Measurements from ENCODE around the gene AARS1. TPM values are rescaled to one million over a fixed set of nuclear protein-coding genes. Genes with fewer than 3 reads are reported as not detected.
"Not testable (repeated sequence)": the region's sequence is repeated elsewhere in the genome, so short reads cannot be mapped to it uniquely, and the experiment has no call there.

AARS1 gene
- 10 to 100 TPM; 54.0 to 56.8 TPM for total RNA-seq

GRCh38 chr16:70289229-70290094 is at the start of gene AARS1:
Gene AARS1 (minus strand): TSS chr16:70289506. CDS start chr16:70282763, 6,743 bp downstream.
- peak within 1 kb of the TSS; percentile 78 to 89 for H3K4me3 ChIP-seq
- no peaks in the 10 kb centered on the region for H3K9me3 ChIP-seq
- peaks cover 0 to 10% of the 10 kb centered on the region in 2 donors for H3K4me1 ChIP-seq
- peaks cover 5% of the 10 kb centered on the region for H3K36me3 ChIP-seq
- H3K27me3 ChIP-seq = no peaks in the 10 kb centered on the region
- no peak for TF ChIP-seq CTCF (IDR thresholded peaks at IDR 0.05)
- peak; percentile 99 for DNase-seq (ENCODE audit: low spot score)
- H3K27ac ChIP-seq = peak within 1 kb of the TSS; percentile 92 to 95

- H3K36me3 ChIP-seq = no peaks in the 10 kb centered on the region
- no peak overlapping the region for H3K4me3 ChIP-seq
- no peaks in the 10 kb centered on the region for H3K4me1 ChIP-seq
- no peak for DNase-seq (ENCODE audit: low spot score)
- H3K9me3 ChIP-seq = no peaks in the 10 kb centered on the region
- no peak overlapping the region for H3K27ac ChIP-seq
- no peak for TF ChIP-seq CTCF (IDR thresholded peaks at IDR 0.05)
- H3K27me3 ChIP-seq = no peaks in the 10 kb centered on the region
These were observed 48.5 kb upstream of the AARS1 start for GRCh38 chr16:70337814-70338213.

- not testable (repeated sequence) for H3K4me3 ChIP-seq; H3K27me3 ChIP-seq; H3K9me3 ChIP-seq; DNase-seq (ENCODE audit: low spot score); H3K4me1 ChIP-seq; H3K27ac ChIP-seq
- H3K36me3 ChIP-seq = peaks cover 28% of the 10 kb centered on the region
These were observed 43.4 kb upstream of the AARS1 start for GRCh38 chr16:70332728-70333127.

- no peaks in the 10 kb centered on the region for H3K4me1 ChIP-seq
- no peaks in the 10 kb centered on the region for H3K9me3 ChIP-seq
- H3K27ac ChIP-seq = no peak overlapping the region
- no peak for DNase-seq (ENCODE audit: low spot score)
- no peaks in the 10 kb centered on the region for H3K27me3 ChIP-seq
- no peak overlapping the region for H3K4me3 ChIP-seq
- peaks cover 37% of the 10 kb centered on the region for H3K36me3 ChIP-seq
- TF ChIP-seq CTCF (IDR thresholded peaks at IDR 0.05) = peak in 1 of 2 donors; percentile 65
These were observed 42.5 kb upstream of the AARS1 start for GRCh38 chr16:70331588-70332358.

- Histone ChIP-seq H3K36me3 (peaks cover 43% of the 10 kb centered on the region), H3K4me3 (no peak overlapping the region), H3K4me1 (no peaks in the 10 kb centered on the region), H3K9me3 (no peaks in the 10 kb centered on the region), H3K27ac (no peak overlapping the region), H3K27me3 (no peaks in the 10 kb centered on the region)
- TF ChIP-seq CTCF (IDR thresholded peaks at IDR 0.05) = no peak
- DNase-seq (ENCODE audit: low spot score) = no peak
These were observed 41.8 kb upstream of the AARS1 start for GRCh38 chr16:70331091-70331490.

All from right atrium auricular region (tissue), 2 donors.